Epithelial cell of esophagus (primary cell): ENCODE results near the gene POLA1.
A peak's percentile ranks its signal among the peaks of the same experiment; 100 is the strongest.

ENCODE experiments used
- DNase-seq: peaks from one replicate; pipeline ENCODE4 v3.0.0; 2010; ENCODE audit warnings: low read depth
- H3K4me3 ChIP-seq: 2 replicates; pipeline ENCODE4 v1.5.1; 2011; ENCODE audit warnings: mild to moderate bottlenecking, low read length, control low read depth
- TF ChIP-seq, protein P1 (sequence below): IDR thresholded peaks from 2 replicates; pipeline ENCODE4 v1.5.1; 2011; ENCODE audit warnings: low read depth, mild to moderate bottlenecking, low read length, control low read depth, inconsistent platforms; ENCODE audit not compliant: insufficient read depth; ENCODE audit errors: missing control alignments

POLA1 gene

DNA sequence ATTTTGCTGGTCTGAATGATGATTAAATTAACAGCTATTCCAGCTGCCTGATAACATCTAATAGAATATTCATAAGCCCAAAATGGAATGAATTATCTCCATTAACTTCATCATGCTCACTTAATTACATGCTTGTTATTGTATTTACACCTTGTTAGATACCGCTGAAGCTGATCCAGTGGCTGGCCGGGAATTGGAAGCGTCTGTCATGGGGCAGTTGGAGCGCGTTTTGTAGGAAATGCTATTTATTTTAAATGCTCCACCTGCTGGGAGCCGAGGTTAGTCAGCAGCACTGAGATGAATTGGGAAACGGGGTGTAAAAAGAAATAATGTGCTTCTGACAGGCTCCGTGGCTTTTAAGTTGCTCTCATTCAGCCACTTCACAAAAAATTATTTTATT lies 296.8 kb downstream of the POLA1 start:
- H3K4me3 ChIP-seq: no peak overlapping the region
- TF ChIP-seq, protein P1, sequence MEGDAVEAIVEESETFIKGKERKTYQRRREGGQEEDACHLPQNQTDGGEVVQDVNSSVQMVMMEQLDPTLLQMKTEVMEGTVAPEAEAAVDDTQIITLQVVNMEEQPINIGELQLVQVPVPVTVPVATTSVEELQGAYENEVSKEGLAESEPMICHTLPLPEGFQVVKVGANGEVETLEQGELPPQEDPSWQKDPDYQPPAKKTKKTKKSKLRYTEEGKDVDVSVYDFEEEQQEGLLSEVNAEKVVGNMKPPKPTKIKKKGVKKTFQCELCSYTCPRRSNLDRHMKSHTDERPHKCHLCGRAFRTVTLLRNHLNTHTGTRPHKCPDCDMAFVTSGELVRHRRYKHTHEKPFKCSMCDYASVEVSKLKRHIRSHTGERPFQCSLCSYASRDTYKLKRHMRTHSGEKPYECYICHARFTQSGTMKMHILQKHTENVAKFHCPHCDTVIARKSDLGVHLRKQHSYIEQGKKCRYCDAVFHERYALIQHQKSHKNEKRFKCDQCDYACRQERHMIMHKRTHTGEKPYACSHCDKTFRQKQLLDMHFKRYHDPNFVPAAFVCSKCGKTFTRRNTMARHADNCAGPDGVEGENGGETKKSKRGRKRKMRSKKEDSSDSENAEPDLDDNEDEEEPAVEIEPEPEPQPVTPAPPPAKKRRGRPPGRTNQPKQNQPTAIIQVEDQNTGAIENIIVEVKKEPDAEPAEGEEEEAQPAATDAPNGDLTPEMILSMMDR: no peak
- DNase-seq: no peak

DNA sequence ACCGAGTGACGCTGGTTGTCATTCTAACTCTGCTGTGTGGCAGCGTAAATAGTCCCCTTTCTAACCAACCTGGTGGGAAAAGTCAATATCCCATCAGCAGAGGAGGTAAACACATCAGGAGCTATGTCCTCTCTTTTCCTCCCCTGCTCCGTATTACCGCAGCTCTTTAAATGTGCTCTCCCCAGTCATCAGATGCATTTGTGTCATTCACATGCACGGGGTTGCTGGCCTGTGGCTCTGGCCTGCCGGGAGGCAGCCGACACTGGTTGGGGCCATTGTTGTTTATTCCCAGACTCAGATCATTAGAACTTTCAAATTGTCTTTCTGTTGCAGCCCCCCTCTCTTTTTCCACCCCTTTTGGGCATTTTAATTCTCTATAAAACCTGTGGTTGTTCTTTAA lies 300.2 kb downstream of the POLA1 start:
- no peak overlapping the region for H3K4me3 ChIP-seq
- TF ChIP-seq, protein P1: no peak
- no peak for DNase-seq

- TF ChIP-seq, protein P1: no peak
- no peak overlapping the region for H3K4me3 ChIP-seq
- no peak for DNase-seq
These were observed 302.5 kb downstream of the POLA1 start for GRCh38 chrX:24996096-24996709.

DNA sequence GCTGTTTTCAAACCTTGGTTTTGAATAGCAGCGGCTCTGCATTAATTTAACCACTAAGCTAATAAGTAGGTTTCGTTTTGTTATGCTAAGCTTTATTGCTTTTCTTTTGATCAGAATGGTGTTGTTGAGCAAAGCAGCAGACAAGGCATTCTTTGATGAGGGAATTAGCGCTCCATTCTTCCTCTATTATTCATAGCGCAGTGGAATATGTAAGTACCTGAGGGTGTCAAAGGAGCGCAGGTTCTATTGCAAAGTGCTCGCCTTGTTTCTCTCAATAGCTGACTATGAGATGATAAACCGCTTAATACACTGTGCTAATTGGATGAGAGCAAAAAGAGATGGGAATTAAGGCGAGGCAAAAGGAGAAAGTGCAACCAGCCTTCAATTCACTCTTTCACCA lies 305.8 kb downstream of the POLA1 start:
- TF ChIP-seq, protein P1: no peak
- DNase-seq: no peak
- H3K4me3 ChIP-seq: no peak overlapping the region

GRCh38 chrX:25001808-25002660 lies 308.3 kb downstream of the POLA1 start:
- TF ChIP-seq, protein P1: no peak
- H3K4me3 ChIP-seq: no peak overlapping the region
- no peak for DNase-seq

DNA sequence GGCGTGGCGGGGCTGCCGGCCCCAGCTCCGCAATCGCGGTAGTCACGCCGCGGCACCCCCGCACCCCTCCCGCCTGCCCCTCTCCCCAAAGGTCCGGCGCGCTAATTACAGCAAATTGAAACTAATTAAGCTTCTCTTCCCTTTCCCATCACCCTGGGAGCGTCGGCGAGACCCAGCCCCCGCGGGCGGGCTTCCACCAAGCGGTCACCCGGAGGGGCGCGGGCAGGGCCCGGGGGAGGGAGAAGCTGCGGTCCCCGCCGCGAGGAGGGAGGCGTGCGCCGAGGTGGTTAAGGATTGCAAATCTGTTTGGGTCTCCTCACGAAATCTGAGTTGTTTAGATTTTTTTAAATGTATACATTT lies 308.9 kb downstream of the POLA1 start:
- TF ChIP-seq, protein P1: no peak
- peak overlapping the region; percentile 21 for H3K4me3 ChIP-seq
- no peak for DNase-seq
